ENCODE measurements around the gene AGER. TPM values are rescaled to one million over a fixed set of nuclear protein-coding genes. Genes with fewer than 3 reads are reported as not detected.
A peak's percentile ranks its signal among the peaks of the same experiment; 100 is the strongest.

The AGER gene
- total and polyA plus RNA-seq, 2 of the 4 experiments (the other 2 are of a cell fraction): 0.18 to 4.2 TPM

GRCh38 chr6:32190054-32190851 lies 6.2 kb upstream of the AGER start, which contains the start of gene PBX2:
Gene PBX2 (minus strand): TSS chr6:32190202. CDS start chr6:32189915, 287 bp downstream.
- peaks cover 12% of the 10 kb centered on the region for H3K4me1 ChIP-seq (ENCODE audit: control insufficient read depth, insufficient read depth, low read length)
- H4K8ac ChIP-seq (ENCODE audit: low read depth in 2 of 2, low read length in 2 of 2): peak within 1 kb of the TSS; percentile 92 to 97
- H2BK15ac ChIP-seq (ENCODE audit: low read depth, low read length): peak within 1 kb of the TSS; percentile 85; the same call in 1 of the 3 replicates
- H2AK5ac ChIP-seq (ENCODE audit: low read depth, low read length): peak within 1 kb of the TSS; percentile 99
- in situ Hi-C loops (cut with MboI; ENCODE audit: low sequenced_read_pairs) (loop anchor here (5.0 to 25.0 kb wide), 2 partner anchors 73 to 772 kb away; partner anchors contain the start of genes BRD2 and HLA-DMA), intact Hi-C loops (cut with micrococcal nuclease) (no loop called here), dilution Hi-C loops (cut with HindIII; ENCODE audit: low sequenced_read_pairs, unreplicated experiment) (no loop called here)
- H3K4me3 ChIP-seq (ENCODE audit: insufficient read depth, low read depth, low read length): peak within 1 kb of the TSS; percentile 75
- WGBS, 2 experiments (ENCODE audit: extremely low coverage in 2 of 2, insufficient read length in 1 of 2): no CpG with 5 or more reads among the region's 23 CpGs
- H3K36me3 ChIP-seq (ENCODE audit: control insufficient read depth, insufficient read depth, low read length): peaks cover 18% of the 10 kb centered on the region
- H4K5ac ChIP-seq (ENCODE audit: low read depth, low read length): peak within 1 kb of the TSS; percentile 95
- H3K9ac ChIP-seq (ENCODE audit: low read depth, low read length): peak within 1 kb of the TSS; percentile 99
- H3K79me1 ChIP-seq (ENCODE audit: low read depth in 1 of 2, low read length in 2 of 2): peaks cover 21 to 64% of the 10 kb centered on the region in 2 experiments; a peak in 3 of 4 replicates
- H3K18ac ChIP-seq (ENCODE audit: low read depth, low read length): peak within 1 kb of the TSS; percentile 93
- POLR2A ChIA-PET (ENCODE audit: unreplicated experiment): interaction anchor here (0.5 to 0.8 kb wide), 3 partner anchors 13 to 703 kb away, joined by 3 to 5 read pairs (median 3); no protein-coding TSS in a partner anchor
- no peaks in the 10 kb centered on the region for H3K27me3 ChIP-seq (ENCODE audit: control insufficient read depth, insufficient read depth, low read length)
- peak within 1 kb of the TSS; percentile 99 for H3K23ac ChIP-seq (ENCODE audit: low read depth, low read length)
- peak within 1 kb of the TSS; percentile 89 for H3K4me2 ChIP-seq (ENCODE audit: low read depth, low read length)
- peak within 1 kb of the TSS; percentile 96 for H4K91ac ChIP-seq (ENCODE audit: insufficient read depth, low read depth, low read length)
- H4K20me1 ChIP-seq (ENCODE audit: insufficient read depth, low read length): no peaks in the 10 kb centered on the region
- peak within 1 kb of the TSS; percentile 100 for H2AK9ac ChIP-seq (replicated peaks; ENCODE audit: low read depth, low read length, poor library complexity)
- H2BK5ac ChIP-seq (ENCODE audit: low read depth, low read length, poor library complexity, severe bottlenecking): peak within 1 kb of the TSS; percentile 83
- peaks cover 18% of the 10 kb centered on the region for H3K9me1 ChIP-seq (ENCODE audit: insufficient read depth, low read length)
- ATAC-seq (ENCODE audit: low read depth) (peak; percentile 79), DNase-seq (peak; percentile 89)
- H2BK120ac ChIP-seq (ENCODE audit: low read depth, low read length): peak within 1 kb of the TSS; percentile 72
- peak within 1 kb of the TSS; percentile 99 for H3K27ac ChIP-seq (ENCODE audit: insufficient read depth, low read length)
- TF ChIP-seq POLR2A (IDR thresholded peaks at IDR 0.05; ENCODE audit: low read depth, low read length) (0 out of 2 replicates have a peak, but pooled peaks have one; percentile 23), RFX5 (IDR thresholded peaks at IDR 0.05; ENCODE audit: low read depth, low read length) (no peak), MAZ (IDR thresholded peaks at IDR 0.05; ENCODE audit: borderline replicate concordance, low read depth, low read length) (peak; percentile 93)
- no TSS peak for BruUV-seq (replicated peaks)
- no peaks in the 10 kb centered on the region for H3K9me3 ChIP-seq (ENCODE audit: control insufficient read depth, insufficient read depth, low read length)
- peak within 1 kb of the TSS; percentile 97 for H3K4ac ChIP-seq (ENCODE audit: low read depth, low read length)
- peak within 1 kb of the TSS; percentile 95 for H2AFZ ChIP-seq (replicated peaks; ENCODE audit: low read length, poor library complexity)
- H3K14ac ChIP-seq (replicated peaks; ENCODE audit: low read depth, low read length): peak within 1 kb of the TSS; percentile 99
- CTCF ChIA-PET: no interaction called here
- H3K56ac ChIP-seq (ENCODE audit: extremely low read depth, insufficient read depth, low read length): peak within 1 kb of the TSS; percentile 98
- peak within 1 kb of the TSS; percentile 58 for H2BK20ac ChIP-seq (ENCODE audit: low read depth, low read length)

All from IMR-90 (cell line).